Sigmoid colon (tissue), 4 donors: ENCODE measurements around the gene ARHGAP15.

ENCODE experiments used
- EP300 ChIP-seq, 4 donors: sonication (generic); formaldehyde crosslinking; IDR thresholded peaks; one replicate each; pipeline ENCODE4 v1.6.1; 2017; ENCODE audit warnings: antibody characterized with exemption in 4 of 4
- POLR2A ChIP-seq, 2 donors: fragments of 450-650 bp; IDR thresholded peaks; one replicate each; pipeline ENCODE4 v1.6.1; 2016; ENCODE audit warnings: antibody characterized with exemption in 2 of 2, mild to moderate bottlenecking in 2 of 2, moderate library complexity in 2 of 2
- TF ChIP-seq, protein P1 (sequence below), 4 experiments: fragments of 450-650 bp in 3 of 4; fragments of 200-600 bp in 1 of 4; IDR thresholded peaks; one replicate each; pipeline ENCODE4 v1.5.1; 2016 to 2019; ENCODE audit warnings: antibody characterized with exemption in 4 of 4, mild to moderate bottlenecking in 3 of 4, moderate library complexity in 2 of 4

DNA sequence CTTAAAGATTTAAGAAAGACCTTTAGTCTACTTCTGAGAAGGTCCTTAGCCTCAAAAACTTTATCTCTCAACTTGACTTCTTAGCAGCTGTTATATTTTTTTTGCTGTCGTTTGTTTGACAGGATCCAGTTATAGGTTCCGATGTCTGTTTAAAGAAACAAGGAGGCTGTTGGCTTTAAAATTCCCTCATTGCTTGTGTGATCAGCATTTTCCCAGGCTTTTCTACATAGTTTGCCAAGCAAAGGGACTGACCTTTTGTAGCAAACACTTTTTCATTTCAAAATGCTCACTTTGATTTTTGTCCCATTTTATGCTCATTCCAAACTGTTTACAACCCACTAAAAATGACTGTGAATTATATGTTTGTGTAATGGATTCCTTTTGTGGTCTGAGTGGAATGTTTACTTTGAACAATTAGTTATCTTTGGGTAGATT, 394.9 kb downstream of the ARHGAP15 start:
- TF ChIP-seq, protein P1, sequence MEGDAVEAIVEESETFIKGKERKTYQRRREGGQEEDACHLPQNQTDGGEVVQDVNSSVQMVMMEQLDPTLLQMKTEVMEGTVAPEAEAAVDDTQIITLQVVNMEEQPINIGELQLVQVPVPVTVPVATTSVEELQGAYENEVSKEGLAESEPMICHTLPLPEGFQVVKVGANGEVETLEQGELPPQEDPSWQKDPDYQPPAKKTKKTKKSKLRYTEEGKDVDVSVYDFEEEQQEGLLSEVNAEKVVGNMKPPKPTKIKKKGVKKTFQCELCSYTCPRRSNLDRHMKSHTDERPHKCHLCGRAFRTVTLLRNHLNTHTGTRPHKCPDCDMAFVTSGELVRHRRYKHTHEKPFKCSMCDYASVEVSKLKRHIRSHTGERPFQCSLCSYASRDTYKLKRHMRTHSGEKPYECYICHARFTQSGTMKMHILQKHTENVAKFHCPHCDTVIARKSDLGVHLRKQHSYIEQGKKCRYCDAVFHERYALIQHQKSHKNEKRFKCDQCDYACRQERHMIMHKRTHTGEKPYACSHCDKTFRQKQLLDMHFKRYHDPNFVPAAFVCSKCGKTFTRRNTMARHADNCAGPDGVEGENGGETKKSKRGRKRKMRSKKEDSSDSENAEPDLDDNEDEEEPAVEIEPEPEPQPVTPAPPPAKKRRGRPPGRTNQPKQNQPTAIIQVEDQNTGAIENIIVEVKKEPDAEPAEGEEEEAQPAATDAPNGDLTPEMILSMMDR (IDR thresholded peaks at IDR 0.05), result no peak
- TF ChIP-seq POLR2A (IDR thresholded peaks at IDR 0.05) (no peak), EP300 (IDR thresholded peaks at IDR 0.05) (no peak)
